Left renal cortex interstitium (tissue), 4 donors: ENCODE measurements around the gene CSMD2. TPM values are rescaled to one million over a fixed set of nuclear protein-coding genes. Genes with fewer than 3 reads are reported as not detected.

Experiments used
- DNase-seq, 4 donors: peaks; one replicate each; pipeline ENCODE4 v3.0.0-alpha.2; 2013; ENCODE audit warnings: low read depth in 4 of 4, low spot score in 2 of 4, missing footprints in 1 of 4
- polyA plus RNA-seq, 4 donors: library from polyadenylated mRNA; unstranded; fragments of 120-200 nt; gene quantifications; one replicate each; pipeline ENCODE4 v1.2.1, GENCODE V29; 2013; ENCODE audit not compliant: insufficient read length in 4 of 4

The CSMD2 gene
- polyA plus RNA-seq, 4 donors: 0.60 to 1.4 (median 0.92) TPM

DNA sequence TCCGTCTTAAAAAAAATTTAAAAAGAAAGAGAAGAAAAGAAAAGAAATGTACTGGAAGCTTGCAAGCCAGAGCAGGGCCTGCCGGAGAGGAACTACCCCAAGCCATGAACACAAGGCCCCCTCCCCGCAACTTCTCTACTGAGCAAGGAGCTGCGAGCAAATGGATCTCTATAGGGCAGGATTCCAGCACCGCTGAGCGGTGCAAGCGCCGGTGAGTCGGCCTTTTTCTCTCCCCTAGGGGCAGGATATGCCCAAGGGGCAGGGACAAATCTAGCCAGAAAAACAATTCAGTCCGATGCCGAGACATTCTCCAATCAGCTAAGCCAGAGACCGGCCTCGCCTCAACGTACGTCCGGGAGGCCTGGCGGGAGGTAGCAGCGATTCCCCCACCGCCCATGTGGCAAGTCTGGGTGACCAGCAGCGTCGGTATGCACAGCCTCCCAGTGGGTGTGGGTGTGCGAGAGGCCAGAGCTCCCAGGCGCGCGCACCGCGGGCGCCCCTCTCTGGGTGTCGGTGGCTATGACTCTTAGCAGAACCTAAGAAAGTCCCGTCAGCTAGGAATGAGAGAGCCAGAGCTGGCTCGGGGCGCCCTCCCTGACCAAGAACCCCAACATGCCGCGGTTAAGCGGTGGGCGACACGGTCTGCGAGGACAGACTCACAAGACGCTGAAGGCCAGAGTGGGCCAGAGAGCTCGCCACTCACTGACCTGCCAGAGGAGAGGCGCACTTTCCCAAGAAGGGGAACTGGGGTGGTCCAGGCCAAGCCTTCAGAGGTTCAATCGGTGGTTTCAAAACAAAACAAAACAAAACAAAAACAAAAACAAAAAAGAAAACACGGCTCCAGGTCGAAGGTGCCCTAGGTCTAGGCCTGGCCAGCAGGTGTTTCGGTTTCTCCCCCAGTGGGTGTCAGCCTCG, 1.9 kb downstream of the CSMD2 start:
- DNase-seq: peak in 1 of 4 donors; percentile 39

DNA sequence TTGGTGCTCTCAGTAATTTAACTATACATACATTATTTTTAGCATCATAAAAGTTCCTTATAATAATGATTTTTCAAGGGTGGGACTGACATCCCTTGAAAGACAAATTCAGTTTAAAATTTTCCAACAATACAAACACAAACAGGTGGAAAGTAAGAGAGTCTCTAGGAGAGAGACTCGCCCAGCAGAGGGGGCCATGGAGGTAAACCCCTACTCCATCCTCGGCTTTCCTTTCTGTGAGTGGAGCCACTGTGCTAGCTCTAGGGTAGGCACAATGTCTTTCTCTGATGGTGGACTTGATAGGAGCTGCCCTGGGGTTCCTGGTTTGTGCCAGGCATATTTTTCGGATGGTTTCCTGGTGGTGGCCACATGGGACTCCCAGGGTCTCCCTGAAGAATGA, 8.3 kb downstream of the CSMD2 start:
- no peak for DNase-seq

DNA sequence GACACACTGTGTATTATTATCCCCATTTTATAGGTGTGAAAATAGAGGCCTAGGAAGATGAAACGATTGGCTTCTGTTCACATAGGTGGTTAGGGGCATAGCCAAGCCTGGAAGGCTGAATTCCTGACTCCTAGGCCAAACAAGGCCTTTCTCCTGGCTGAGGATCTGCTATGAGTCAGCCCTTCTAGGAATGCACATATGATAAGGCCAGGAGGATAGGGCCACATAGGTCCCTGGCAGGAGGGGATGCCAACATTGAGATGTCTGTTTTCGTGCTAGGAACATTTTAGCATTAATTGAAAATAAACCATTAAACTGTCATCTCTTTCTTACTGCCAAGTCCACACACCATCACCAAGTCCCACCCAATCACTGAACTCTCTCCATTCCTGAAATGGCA, 9.2 kb downstream of the CSMD2 start:
- DNase-seq: no peak

DNA sequence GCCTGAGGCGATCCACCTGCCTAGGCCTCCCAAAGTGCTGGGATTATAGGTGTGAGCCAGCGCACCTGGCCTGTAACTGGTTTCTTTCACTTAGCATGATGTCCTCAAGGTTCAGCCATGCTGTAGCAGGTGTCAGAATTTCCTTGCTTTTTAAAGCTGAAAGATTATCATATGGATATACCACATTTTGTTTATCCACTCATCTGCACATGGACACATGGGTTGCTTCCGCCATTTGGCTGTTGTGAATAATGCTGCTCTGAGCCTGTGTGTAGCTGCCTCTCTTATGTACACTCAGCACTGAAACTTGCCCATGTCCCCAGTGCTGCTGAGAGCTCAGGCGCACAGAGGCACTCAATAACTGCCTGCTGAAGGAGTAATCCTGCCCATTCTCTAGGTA, 11.8 kb downstream of the CSMD2 start:
- no peak for DNase-seq

DNA sequence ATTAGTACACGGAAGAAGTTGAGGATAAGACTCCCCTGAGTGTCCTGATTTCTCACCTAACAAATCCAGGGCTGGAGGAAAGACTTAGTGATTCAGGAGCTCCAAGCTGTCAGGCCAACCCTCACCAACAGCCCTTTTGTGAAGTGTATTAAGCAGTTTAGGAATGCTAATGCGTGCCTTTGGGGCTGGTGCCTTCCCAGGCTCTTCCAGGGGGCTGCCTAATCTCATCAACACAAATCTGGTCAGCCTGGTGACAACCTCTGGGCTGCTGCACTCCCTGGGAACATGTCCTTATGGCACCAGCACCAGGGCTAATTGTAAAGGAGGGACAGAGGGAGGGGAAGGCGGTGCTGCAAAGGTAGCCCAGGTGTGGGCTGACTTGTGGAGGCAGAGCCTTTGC, 15.5 kb downstream of the CSMD2 start:
- no peak for DNase-seq

DNA sequence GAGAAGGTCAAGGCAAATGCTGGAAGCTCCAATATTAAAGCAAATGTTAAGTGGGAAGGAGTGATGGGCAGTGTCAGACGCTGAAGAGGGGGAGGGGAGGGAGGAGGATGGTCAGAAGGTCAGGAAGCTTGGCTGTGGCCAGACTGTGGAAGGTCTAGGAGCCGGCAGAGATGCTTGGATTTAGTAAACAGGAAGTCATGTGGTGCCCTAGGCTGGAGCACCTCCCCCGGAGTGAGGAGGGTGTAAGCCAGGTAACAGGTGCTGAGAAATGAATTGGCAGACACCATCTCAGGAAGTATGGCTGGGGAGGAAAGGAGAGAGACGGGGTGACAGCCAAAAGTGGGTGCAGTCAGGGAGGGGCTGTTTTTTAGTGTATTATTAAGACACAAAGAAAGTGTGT, 17.7 kb downstream of the CSMD2 start:
- no peak for DNase-seq

DNA sequence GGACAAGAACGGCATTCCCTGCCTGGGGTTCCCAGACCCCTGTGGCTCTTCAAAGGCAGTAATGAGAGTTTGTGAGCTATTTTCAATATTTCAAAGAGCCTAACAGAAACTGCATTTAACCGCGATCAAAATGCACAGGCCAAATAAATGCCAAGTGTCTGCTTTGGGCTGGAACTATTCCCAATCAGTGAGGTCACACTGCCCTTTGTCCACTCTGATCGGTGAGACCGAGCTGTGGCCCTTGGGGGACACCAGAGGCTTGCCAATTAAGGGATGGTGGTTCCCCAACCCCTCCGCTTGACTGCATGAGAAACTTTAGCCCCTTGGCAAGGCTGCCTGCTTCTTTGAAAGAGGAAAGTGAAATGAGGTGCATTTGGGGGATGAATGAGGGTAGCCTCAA, 20.3 kb downstream of the CSMD2 start:
- no peak for DNase-seq

DNA sequence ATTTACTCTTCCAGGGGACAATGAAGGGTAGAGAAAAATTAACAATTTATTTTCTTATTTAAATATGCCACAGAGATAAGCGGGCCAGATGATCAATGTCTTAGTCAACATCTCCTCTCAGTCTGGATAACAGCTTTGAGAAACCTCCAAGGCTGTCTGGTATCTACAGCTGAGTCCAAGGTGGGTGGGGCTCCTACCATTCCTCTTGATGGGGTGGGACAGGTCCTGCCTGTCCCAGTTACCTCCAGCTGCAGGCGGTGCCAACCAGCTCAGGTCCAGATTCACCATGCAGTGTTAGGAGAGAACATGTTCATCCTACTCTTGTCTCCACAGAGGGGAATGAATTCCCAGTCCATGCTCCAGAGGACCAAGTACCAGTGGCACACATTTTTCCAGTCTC, 21.1 kb downstream of the CSMD2 start:
- no peak for DNase-seq

DNA sequence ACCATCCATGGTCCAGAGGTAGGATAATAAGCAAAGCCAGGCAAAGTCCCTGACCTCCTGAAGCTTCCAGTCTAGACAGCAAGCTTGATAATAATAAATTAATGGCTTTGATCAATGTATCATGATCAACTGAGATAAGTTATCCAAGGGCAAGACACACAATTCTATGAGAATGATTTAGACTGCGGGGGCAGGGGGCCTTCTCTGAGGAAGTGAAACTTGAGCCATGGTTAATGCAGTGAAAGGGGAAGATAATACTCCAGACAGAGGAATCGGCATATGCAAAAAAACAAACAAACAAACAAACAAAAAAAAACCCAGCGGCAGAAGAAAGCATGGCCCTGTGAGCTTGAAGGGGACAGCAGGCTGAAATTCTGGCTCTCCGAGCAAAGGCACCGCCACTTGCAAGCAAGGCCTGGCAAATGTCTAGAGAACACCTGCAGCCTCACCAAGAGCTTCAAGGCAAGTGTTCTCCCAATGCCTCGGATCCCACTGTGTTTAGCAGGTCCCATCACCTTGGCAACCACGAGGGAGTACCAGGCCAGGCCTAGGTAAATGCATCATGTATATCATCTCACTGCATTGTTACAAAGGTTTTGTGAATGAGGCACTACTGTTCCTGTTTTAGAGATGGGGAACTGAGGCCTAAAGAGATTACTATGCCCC, 24.9 kb downstream of the CSMD2 start:
- no peak for DNase-seq

DNA sequence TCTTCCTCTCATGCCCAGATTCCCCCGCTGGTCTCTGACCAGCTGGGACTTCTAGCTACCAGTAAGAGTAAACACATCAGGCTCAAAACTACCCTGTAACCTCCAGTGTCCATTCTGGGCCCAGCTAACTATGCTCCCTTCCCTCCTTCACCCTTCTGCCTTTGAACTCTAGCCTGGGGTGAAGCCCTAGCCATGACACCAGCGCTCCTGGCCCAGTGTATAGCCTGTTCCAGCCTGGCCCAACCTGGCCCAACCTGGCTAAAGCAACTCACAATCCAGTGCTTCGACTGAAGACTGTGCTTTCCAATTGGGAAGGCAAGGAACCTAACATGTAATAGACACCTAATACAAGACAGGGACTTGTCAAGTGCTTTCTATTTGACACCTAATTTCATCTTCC, 27.6 kb downstream of the CSMD2 start:
- no peak for DNase-seq

DNA sequence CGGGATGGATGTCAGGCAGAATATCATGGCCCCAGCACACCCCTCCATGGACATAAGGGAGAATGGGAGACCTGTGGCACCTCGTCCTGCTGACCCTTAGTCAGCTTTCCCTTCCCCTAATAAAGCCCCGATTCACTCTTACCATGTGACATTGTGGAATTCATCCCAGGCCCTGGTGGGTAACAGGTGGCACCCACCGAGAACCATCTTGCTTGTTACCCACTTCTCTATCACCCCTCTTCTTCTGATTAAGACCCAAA, 32.9 kb downstream of the CSMD2 start:
- no peak for DNase-seq

DNA sequence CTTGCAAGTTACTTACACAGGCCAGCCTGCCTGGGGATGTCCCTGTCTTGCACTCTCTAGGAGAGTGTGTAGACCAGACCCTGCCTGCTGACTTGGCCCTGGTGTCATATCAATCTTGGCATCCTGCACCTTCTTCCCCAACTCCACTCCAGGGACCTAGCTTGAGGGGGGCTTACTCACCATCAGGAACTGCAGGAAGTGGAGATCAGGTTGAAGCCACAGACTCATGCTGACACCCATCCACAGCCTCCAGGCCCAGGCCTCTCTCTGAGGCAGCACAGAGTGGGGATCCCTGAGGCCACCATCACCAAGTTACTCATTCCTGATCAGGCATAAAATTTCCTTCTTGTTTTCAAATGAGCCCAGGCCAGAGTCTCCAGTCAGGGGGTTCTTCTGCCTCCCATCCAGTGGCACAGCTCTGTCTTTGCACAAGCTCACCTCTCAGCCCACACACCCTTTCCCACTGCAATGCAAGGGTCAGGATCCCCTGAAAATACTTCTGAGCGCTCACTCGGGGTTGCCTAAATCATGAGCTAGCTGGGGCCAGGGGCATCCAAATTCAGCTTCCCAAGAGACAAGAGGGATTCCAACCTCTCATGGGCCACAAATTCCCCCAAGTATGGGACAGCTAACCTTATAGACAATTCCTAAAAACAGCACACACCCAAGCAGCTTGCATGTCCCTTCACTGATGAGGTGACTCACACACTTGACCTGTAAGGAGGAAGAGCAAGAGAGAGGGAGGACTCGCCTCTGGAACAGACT, 33.5 kb downstream of the CSMD2 start:
- no peak for DNase-seq

DNA sequence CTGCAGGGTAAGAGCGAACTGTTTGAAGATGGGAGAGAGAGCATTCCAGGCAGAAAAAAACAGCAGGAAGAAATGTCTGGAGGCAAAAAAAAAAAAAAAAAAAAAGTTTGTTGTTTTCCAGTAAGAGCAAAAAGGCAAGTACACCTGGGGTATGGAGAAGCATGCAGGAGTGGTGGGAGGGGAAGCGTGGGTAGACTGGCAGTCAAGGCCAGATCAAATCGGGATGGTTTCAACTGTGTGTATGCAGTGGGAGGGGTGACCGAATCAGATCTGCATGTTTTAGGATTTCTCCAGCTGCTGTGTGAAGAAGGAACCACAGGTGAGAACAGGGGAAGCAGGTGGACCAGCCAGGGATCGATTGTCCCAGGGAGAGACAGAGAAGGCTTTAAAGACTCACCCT, 34.7 kb downstream of the CSMD2 start:
- no peak for DNase-seq

DNA sequence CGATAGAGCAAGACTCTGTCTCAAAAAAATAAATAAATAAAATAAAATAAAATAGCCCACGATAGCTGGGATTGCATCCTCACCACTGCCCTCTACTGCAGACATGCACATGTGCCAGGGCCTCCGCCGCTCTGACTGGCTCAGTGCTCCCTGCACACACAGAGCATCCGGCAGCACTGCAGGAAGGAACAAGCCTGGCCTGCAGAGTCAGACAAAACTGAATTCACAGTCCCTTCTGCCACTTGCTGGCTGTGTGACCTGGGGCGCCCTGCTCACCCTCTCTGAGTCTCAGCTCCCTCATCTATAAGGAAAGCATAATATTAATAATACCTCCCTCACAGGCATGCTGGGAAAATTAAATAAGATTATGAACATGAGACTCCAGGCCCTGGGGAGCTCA, 35.4 kb downstream of the CSMD2 start:
- DNase-seq: no peak

DNA sequence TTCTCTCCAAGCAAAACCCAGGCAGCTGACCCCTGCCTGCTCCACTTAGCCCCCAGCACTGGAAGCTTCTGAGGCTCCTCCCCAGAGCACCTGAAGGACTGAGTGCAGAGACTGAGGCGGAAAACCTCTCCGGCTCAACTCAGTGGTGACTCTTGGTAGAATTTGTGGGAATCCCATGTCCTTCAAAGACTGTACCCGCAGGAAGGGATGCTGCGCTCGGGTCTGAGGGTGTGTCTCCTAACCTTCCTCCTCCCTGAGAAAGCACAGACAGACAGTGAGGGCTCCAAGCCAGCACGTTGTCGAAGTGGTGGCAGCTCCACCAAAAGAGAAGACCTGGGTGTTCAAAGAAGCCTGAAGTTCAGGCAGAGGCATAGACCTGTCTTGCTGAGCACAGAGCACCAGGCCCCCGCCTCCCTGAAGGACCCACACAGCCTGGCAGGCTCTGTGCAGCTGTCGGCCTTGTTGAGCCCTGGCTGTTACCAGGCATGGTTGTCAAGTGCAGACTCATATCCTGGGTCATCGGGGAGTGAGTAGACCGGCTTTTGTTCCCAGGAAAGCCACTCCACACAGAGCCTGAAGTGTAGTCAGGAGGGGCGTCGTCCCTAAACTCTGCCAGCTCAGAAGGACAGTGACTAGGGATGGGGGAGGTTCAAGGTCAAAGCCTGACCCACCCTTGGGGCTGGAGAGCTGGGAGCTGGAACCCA, 36.7 kb downstream of the CSMD2 start:
- no peak for DNase-seq

DNA sequence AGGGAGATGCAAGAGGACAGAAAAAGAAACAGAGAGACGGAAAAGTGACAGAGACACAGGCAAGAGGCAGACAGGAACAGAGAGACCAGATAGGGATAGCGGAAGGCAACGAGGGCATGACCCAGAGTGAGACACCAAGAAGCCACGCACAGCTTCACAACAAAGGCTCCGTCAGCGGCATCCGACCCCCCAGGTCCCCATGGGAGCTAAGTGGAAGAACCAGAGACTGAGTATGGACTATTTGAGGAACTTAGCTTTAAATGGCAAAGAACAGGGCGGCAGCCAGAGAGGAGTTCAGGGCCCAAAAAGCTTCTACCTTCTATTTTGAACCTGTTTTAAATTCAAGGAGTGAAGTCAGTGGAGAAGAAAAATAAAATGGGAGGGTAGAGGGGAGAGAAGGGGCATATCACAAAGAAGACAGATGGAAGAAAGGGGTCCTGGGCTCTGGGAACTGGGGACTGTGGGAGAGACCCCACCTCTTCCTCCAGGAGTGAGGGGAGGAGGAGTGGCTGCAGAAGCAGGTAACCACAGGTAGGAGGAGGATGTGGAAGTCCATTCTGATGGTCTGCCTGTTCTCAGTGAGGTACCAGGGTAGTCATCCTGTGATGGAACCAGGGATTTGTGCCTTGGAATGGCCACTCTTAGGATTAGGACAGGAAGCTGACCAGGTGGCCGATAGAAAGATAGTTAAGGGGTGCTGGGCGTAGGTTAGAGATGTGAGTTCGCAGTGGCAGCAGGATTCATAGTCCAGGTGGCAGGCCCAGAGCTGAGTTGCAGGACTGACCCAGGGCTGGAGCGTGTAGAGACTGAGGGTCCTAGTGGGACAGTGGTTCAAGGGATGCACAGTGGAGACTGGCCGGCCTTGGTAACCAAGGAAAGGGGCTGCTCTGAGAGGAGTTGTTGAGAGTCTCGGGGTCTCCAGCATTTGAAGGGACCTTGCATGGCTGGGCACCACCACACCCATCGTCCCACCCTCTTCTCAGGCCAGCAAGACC, 37.7 kb downstream of the CSMD2 start:
- no peak for DNase-seq

DNA sequence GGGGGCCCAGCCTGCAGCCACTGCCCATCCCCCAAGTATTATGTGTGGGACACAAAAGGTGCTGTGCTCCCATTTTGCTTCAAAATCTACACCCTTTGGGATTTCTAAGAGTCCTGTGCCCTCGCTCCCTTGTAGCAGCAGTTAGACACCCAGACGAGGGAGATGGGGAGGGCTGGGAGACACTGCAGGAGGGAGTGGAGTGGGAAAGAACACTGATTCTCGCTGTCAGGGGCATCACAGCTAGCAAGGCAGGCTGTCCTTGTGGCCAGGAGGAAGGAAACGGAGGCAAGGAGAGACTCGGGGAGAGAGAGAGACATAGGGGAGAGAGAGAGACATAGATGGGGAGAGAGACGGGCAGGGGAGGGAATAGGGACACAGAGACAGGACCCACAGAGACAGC, 38.5 kb downstream of the CSMD2 start:
- DNase-seq: no peak

DNA sequence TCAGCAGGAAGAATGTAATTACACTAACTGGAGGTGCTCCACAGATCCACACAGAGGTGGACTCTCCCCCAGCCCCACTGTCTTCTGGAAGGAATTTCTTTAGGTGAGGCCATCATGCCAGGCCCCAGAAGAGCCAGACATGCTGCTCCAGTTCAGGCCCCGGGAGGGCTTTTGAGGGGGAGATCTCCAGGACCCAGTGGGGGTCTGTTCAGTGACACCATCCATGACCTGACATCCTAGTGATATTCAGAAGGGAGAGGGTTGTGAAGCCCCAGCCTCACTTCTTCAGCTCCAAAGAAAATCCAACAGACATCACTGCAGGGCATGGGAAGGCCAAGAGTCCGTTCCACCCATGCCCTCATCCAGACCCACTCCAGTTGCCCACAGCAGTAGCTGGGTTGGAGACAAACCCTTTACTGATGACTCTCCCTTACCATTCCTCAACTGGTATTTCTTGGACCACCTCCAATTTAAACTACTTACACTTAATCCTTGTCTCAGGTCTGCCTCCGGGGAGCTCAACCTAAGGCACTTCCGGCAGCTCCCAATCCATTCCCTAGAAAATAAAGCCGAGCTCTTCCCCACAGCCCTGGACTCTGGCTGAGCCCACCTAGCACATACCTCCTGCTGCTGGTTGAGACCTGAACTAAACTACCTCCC, 39.2 kb downstream of the CSMD2 start:
- DNase-seq: no peak
